ENCODE measurements around the gene ZNFX1.
A peak's percentile ranks its signal among the peaks of the same experiment; 100 is the strongest.
"Not testable (repeated sequence)": the region's sequence is repeated elsewhere in the genome, so short reads cannot be mapped to it uniquely, and the experiment has no call there.

ZNFX1 gene

DNA sequence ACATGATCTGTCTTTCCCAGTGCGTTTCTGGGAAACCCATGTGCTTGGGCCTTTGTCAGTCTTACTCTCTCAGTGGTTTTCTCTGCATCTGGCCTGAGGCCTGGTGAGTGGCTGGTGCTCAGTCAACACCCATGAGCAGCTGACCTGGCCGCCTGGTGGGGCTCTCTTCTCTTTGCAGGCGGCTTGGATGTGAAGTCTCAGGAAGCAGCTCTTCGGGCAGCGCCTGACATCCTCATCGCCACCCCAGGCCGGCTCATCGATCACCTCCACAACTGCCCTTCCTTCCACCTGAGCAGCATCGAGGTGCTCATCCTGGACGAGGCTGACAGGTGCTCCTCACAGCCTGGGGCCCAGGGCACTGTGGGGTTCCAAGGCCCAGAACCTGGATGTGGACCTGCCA, 47.8 kb downstream of the ZNFX1 start:
- no peaks in the 10 kb centered on the region for H3K27me3 Mint-ChIP-seq
- peaks cover 2% of the 10 kb centered on the region for H3K36me3 Mint-ChIP-seq
- peaks cover 2% of the 10 kb centered on the region for H3K4me1 Mint-ChIP-seq (ENCODE audit: low read depth)
- H3K9me3 Mint-ChIP-seq (ENCODE audit: low read depth) = no peaks in the 10 kb centered on the region
- H3K27ac Mint-ChIP-seq = no peak overlapping the region
- no peak overlapping the region for H3K4me3 Mint-ChIP-seq

DNA sequence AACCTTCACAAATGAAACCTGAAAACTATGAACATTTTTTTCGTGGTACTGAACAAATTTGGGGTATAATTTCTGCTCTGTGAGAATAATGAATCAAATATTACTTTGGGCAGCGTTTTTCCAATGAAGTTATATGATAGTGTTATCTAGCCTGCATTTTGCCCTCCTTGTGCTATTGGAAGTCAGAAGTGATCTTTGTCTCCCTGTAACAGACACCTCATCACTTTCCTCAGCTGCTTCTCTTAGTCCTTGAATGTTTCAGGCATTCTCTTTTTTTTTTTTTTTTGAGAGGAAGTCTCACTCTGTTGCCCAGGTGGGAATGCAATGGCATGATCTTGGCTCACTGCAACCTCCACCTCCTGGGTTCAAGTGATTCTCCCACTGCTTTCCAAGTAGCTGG, 48.5 kb downstream of the ZNFX1 start:
- Mint-ChIP-seq H3K4me1 (ENCODE audit: low read depth) (peaks cover 2% of the 10 kb centered on the region), H3K9me3 (ENCODE audit: low read depth) (no peaks in the 10 kb centered on the region), H3K4me3 (no peak overlapping the region), H3K27ac (no peak overlapping the region), H3K36me3 (peaks cover 3% of the 10 kb centered on the region), H3K27me3 (no peaks in the 10 kb centered on the region)

DNA sequence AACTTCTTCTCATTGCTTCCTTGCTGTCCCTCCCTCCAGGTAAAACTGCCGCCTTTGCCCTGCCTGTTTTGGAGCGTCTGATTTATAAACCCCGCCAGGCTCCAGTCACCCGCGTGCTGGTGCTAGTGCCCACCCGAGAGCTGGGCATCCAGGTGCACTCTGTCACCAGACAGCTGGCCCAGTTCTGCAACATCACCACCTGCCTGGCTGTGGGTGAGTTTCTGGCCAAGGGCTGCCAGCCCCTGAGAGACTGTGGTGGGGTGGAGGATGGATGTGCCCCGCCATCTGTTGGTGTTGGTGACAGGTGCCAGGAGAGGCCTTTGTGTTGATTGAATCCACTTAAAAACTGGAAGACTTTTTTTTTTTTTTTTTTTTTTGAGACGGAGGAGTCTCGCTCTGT, 49.2 kb downstream of the ZNFX1 start:
- H3K4me1 Mint-ChIP-seq (ENCODE audit: low read depth) = peaks cover 4% of the 10 kb centered on the region
- no peak overlapping the region for H3K4me3 Mint-ChIP-seq
- peaks cover 6% of the 10 kb centered on the region for H3K36me3 Mint-ChIP-seq
- H3K27ac Mint-ChIP-seq = no peak overlapping the region
- H3K9me3 Mint-ChIP-seq (ENCODE audit: low read depth) = no peaks in the 10 kb centered on the region
- no peaks in the 10 kb centered on the region for H3K27me3 Mint-ChIP-seq

DNA sequence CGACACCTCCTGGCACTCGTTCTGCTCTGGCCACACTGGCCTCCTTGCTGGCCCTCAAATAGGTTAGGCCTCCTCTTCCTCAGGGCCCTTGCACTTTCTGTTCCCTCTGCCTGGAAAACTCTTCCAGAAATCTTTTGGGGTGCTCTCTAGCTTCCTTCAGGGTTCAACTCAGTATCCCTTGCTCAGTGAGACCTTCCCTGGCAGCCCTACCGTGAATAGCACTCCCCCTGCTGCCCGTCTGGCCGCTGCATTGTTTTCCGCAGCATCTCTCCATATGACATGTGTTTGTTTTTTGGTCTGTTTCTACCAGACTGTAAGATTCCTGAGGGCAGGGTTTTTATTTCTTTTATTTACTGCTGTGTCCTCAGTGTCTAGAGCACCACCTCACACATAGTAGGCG, 52.0 kb downstream of the ZNFX1 start:
- Mint-ChIP-seq H3K27ac (no peak overlapping the region), H3K4me1 (ENCODE audit: low read depth) (peaks cover 13% of the 10 kb centered on the region), H3K4me3 (no peak overlapping the region), H3K27me3 (no peaks in the 10 kb centered on the region), H3K36me3 (peaks cover 6% of the 10 kb centered on the region), H3K9me3 (ENCODE audit: low read depth) (no peaks in the 10 kb centered on the region)

DNA sequence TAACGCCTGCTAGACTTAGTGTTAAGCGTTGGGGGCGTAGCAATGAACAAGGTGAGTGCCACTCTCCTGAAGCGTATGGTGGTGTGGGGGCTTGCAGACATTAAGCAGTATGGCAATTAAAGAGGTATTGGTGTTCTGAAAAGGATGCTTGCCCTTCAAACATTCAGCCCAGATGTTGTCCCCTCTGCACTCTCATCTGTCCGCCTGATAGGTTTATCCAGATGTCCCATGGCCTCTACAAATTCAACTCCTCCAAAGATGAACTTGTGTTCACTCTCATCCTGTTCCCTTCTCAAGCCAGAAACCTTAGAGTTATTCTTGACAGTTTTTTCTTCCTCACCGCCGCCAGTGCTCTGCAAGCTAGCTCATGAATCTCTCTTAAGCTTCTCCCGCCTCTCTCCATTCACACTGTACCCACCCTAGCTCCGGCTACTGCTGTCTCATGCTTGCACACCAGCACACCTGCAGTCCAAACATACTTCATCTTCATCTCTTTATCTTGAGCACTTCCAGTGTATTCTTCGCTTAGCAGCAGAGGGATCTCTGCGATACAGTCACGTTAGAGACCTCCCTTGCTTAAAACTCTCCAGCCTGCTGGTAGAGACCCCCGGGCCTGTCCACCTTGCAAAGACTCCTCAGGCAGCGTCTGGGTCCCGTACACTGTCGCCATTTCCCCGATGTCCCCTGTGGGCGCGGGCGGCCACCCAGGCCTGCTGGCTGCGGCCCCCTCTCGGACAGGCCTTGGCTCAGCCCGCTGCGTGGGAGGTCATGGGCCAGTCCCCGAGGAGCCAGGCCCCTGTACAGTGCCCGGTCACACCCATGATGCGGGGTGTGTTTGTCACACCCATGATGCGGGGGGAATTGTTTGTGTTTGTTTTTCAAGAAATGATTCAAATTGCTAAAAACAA, 57.7 kb downstream of the ZNFX1 start:
- Mint-ChIP-seq H3K4me3 (peak overlapping the region; percentile 99), H3K4me1 (ENCODE audit: low read depth) (peaks cover 31% of the 10 kb centered on the region), H3K36me3 (peaks cover 6% of the 10 kb centered on the region), H3K27me3 (no peaks in the 10 kb centered on the region), H3K27ac (peak overlapping the region; percentile 97), H3K9me3 (ENCODE audit: low read depth) (no peaks in the 10 kb centered on the region)

DNA sequence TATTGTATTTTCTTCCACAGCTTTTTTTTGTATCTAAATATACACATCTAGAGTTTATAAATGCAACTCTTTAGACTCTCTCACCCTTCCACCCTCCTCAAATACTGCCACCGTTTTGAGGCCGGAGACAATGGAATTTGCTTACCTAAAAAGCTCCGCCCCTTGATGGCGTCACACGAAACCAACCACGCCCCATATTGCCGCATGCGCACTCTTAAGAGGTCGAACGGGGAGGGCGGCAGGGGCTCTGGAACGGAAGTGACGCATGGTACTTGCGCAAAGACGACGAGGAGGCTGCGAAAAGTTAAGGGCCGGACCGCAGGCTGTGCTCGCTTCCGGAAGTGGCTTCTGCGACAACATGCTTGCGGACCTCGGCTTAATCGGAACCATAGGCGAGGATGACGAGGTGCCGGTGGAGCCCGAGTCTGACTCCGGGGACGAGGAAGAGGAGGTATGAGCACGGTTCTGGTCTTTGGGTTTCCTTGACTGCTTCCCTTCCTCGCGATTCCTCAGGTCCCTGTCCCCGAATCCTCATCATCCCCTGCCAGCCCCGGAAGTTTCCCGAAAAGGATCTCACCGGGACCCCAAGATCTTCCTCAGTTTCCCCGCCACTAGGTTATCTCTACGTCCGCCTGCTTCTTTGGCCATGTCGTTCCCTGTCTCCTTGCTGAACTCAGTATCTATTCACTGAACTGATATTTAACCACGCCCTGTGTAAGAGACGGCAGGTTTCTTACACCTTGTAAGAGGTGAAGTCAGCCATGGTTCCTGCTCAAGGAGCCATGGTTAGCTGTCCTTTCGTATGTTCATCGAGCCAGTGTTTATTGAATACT, 58.5 kb downstream of the ZNFX1 start, which contains the start of gene DDX27:
DDX27 (plus strand) TSS at position 326 of the 833 bp plus-strand sequence; CDS start at position 359, 33 bp downstream.
- no peaks in the 10 kb centered on the region for H3K27me3 Mint-ChIP-seq
- peaks cover 31% of the 10 kb centered on the region for H3K4me1 Mint-ChIP-seq (ENCODE audit: low read depth)

DNA sequence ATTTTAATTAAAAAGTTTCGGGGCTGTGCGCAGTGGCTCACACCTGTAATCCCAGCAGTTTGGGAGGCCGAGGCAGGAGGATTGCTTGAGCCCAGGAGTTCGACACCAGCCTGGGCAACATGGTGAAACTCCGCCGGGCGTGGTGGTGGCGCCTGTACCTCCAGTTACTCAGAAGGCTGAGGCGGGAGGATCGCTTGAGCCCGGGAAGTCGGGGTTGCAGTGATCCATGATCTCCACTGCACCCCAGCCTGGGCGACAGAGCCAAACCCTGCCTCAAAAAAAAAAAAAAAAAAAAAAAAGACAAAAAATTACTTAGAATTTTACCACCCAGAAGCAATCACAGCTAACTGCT, 59.1 kb downstream of the ZNFX1 start:
- H3K36me3 Mint-ChIP-seq; H3K9me3 Mint-ChIP-seq (ENCODE audit: low read depth); H3K27me3 Mint-ChIP-seq: not testable (repeated sequence)
- Mint-ChIP-seq H3K27ac (peak overlapping the region; percentile 97), H3K4me1 (ENCODE audit: low read depth) (peaks cover 29% of the 10 kb centered on the region), H3K4me3 (peak overlapping the region; percentile 99)

More for the DNA sequence above, 58.5 kb downstream of the ZNFX1 start, which contains the start of gene DDX27:
- Mint-ChIP-seq H3K4me3 (peak within 1 kb of the TSS; percentile 99), H3K36me3 (peaks cover 2% of the 10 kb centered on the region), H3K9me3 (ENCODE audit: low read depth) (no peaks in the 10 kb centered on the region), H3K27ac (peak within 1 kb of the TSS; percentile 97)

DNA sequence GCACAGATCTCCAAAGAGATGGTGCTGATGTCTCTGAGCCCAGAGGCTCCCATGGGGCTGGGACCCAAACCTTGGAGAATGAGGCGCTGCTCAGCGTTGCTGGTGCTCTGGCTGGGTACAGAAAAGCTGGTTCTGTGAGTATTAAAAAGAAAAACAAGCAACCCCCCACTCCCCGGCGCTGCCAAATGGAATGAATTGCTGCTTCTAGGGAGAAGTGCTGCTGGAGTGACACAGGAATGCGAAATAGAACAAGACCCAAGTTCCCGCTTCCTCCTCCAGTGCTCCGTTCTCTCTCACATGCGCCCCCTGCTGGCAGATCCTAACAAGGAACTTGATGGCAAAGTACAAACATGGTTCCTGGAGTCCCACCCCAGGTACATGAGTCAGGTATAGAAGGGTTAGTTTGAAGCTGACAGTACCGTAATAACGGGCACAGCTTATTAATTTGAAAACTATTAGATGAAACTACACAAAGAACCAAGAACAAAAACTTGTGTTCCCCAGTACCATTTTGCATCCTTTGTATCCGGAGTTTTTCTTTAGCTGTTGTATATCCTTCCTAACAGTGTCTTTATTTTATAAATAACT, 60.8 kb downstream of the ZNFX1 start:
- no peaks in the 10 kb centered on the region for H3K27me3 Mint-ChIP-seq
- no peaks in the 10 kb centered on the region for H3K9me3 Mint-ChIP-seq (ENCODE audit: low read depth)
- peak overlapping the region; percentile 73 for H3K27ac Mint-ChIP-seq
- H3K4me1 Mint-ChIP-seq (ENCODE audit: low read depth) = peaks cover 29% of the 10 kb centered on the region
- H3K4me3 Mint-ChIP-seq = peak overlapping the region; percentile 49
- no peaks in the 10 kb centered on the region for H3K36me3 Mint-ChIP-seq

DNA sequence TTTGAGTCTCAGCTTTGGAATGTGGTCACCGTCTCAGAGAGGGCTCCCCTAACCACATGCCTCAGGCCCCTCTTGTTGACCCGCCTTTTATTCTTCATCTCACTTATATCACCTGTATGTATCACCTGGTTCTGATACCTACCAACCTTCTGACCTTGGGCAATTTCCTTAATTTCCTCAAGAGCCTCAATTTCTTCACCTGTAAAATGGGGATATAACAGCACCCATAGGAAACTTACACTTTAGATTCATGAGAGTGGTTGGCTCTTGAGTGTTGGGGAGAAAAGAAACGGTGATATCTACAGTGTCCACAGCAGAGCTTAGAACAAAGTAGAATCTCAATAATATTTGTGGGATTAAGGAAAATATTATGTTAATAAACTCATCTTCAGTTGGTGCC, 62.6 kb downstream of the ZNFX1 start:
- H3K9me3 Mint-ChIP-seq (ENCODE audit: low read depth) = peaks cover 3% of the 10 kb centered on the region
- H3K4me3 Mint-ChIP-seq = no peak overlapping the region
- no peak overlapping the region for H3K27ac Mint-ChIP-seq
- peaks cover 2% of the 10 kb centered on the region for H3K36me3 Mint-ChIP-seq
- H3K4me1 Mint-ChIP-seq (ENCODE audit: low read depth) = peaks cover 15% of the 10 kb centered on the region
- no peaks in the 10 kb centered on the region for H3K27me3 Mint-ChIP-seq

DNA sequence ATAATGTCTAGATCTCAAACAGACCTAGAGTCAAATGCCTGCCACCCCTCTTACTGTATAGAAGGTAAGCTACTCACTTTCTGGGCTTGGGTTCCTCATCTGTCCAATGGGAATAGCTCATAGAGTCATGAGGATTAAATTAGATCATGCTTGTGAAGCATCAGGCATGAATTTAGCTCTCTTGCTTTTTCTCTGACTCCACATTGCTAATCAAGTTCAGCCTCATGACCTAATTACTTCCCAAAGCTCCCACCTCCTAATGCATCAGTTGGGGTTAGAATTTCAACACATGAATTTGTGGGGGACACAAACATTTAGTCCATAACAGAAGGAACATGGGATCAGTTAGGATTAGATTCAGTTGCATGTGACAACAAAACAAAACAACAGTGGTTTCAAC, 63.3 kb downstream of the ZNFX1 start:
- no peak overlapping the region for H3K27ac Mint-ChIP-seq
- peaks cover 8% of the 10 kb centered on the region for H3K4me1 Mint-ChIP-seq (ENCODE audit: low read depth)
- H3K27me3 Mint-ChIP-seq = no peaks in the 10 kb centered on the region
- H3K4me3 Mint-ChIP-seq = no peak overlapping the region
- H3K9me3 Mint-ChIP-seq (ENCODE audit: low read depth) = peaks cover 6% of the 10 kb centered on the region
- H3K36me3 Mint-ChIP-seq = peaks cover 5% of the 10 kb centered on the region

DNA sequence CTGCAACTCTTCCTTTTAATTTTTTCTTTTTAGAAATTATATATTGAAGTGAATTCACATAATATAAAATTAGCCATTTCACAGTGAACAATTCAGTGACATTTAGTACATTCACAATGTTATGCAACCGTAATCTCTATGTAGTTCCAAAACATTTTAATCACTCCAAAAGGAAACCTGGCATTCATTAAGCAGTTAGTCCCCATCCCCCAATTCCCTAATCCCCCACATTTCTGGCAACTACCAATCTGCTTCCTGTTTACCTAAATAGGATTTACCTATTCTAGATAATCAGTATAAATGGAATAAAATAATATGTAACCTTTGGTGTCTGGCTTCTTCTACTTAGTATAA, 67.1 kb downstream of the ZNFX1 start:
- Mint-ChIP-seq H3K36me3 (peaks cover 5% of the 10 kb centered on the region), H3K4me1 (ENCODE audit: low read depth) (no peaks in the 10 kb centered on the region), H3K27me3 (no peaks in the 10 kb centered on the region), H3K9me3 (ENCODE audit: low read depth) (peaks cover 6% of the 10 kb centered on the region), H3K4me3 (no peak overlapping the region), H3K27ac (no peak overlapping the region)

DNA sequence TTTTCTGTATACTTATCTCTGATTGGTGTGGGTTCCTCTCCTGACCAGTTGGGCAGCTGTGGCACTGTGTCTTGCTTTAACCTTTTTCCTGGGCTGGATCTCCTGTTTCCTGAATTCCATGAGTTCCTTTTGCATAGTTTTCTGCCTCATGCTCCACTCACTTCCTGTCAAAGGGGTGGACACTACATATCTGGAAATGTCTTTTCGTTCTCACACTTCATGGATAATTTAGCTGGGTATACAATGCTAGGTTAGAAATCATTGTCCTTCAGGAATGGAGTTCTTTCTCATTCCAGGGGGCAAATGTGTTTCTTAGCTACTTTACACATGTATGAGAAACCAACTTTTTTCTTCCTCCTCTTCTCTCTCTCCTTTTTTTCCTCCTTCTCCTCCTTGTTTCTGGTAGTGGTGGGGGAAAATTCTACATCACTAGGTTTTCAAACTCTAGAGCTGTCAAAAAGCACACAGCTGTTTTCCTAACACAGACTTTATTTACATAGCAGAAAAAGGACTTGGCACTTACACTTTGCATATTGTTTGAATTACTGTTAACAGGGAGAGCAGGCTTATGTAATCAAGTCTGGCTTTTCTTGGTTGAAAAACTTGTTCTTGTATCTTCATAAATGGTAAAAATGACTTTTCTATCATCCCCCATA, 67.6 kb downstream of the ZNFX1 start:
- Mint-ChIP-seq H3K4me1 (ENCODE audit: low read depth) (no peaks in the 10 kb centered on the region), H3K36me3 (peaks cover 5% of the 10 kb centered on the region), H3K27ac (no peak overlapping the region), H3K4me3 (no peak overlapping the region), H3K27me3 (no peaks in the 10 kb centered on the region), H3K9me3 (ENCODE audit: low read depth) (peaks cover 6% of the 10 kb centered on the region)

DNA sequence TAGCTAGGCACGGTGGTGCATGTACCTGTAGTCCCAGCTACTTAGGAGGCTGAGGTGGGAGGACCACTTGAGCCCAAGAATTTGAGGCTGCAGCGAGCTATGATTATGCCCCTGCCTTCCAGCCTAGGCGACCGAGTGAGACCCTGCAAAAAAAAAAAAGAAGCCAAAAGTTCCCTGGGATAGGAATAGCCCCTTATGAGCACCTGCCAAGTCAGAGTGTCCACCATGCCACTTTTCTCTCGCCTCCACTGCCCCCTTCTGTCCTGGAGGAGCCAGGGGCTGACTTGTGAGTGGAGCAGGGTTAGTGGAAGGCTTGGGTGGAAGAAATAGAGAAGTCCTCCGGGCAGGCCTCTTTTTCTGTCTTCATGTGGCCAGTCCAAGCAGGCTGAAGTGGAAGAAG, 70.8 kb downstream of the ZNFX1 start:
- no peak overlapping the region for H3K27ac Mint-ChIP-seq
- H3K27me3 Mint-ChIP-seq = no peaks in the 10 kb centered on the region
- peaks cover 5% of the 10 kb centered on the region for H3K36me3 Mint-ChIP-seq
- no peak overlapping the region for H3K4me3 Mint-ChIP-seq
- no peaks in the 10 kb centered on the region for H3K4me1 Mint-ChIP-seq (ENCODE audit: low read depth)
- peaks cover 6% of the 10 kb centered on the region for H3K9me3 Mint-ChIP-seq (ENCODE audit: low read depth)

DNA sequence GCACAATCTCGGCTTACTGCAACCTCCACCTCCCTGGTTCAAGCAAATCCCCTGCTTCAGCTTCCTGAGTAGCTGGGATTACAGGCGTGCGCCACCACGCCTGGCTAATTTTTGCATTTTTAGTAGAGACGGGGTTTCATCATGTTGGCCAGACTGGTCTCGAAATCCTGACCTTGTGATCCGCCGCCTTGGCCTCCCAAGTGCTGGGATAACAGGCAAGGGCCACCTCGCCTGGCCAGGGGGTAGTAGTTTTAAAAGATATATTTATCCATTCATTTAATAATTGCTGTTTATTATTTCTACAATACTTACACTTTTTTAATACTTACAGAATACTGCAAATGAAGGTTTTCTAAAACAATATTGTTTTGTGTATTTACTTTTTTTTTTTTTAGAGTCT, 74.1 kb downstream of the ZNFX1 start:
- Mint-ChIP-seq H3K27ac (no peak overlapping the region), H3K4me3 (no peak overlapping the region), H3K9me3 (ENCODE audit: low read depth) (peaks cover 4% of the 10 kb centered on the region), H3K27me3 (no peaks in the 10 kb centered on the region), H3K4me1 (ENCODE audit: low read depth) (no peaks in the 10 kb centered on the region), H3K36me3 (no peaks in the 10 kb centered on the region)

DNA sequence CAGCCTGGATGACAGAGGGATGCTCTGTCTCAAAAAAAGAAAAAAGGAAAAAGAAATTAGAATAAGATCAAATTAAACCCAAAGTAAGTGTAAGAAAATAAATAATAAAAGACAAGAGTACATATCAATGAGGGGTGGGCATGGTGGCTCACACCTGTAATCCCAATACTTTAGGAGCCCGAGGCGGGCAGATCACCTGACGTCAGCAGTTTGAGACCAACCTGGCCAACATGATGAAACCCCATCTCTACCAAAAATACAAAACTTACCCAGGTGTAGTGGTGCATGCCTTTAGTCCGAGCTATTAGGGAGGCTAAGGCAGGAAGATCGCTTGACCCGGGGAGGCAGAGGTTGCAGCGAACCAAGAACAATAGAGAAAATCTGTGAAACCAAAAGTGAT, 74.8 kb downstream of the ZNFX1 start:
- H3K27ac Mint-ChIP-seq = no peak overlapping the region
- peaks cover 4% of the 10 kb centered on the region for H3K9me3 Mint-ChIP-seq (ENCODE audit: low read depth)
- no peaks in the 10 kb centered on the region for H3K27me3 Mint-ChIP-seq
- H3K4me3 Mint-ChIP-seq = no peak overlapping the region
- H3K4me1 Mint-ChIP-seq (ENCODE audit: low read depth) = no peaks in the 10 kb centered on the region
- H3K36me3 Mint-ChIP-seq = no peaks in the 10 kb centered on the region
